GM20431 (cell line): Measurements from ENCODE around the gene RNF149.
"Not testable (repeated sequence)": the region's sequence is repeated elsewhere in the genome, so short reads cannot be mapped to it uniquely, and the experiment has no call there.

Experiments used
- in situ Hi-C: fragments of 300-500 bp; cut with MseI, MboI; formaldehyde crosslinking; loops from one replicate; pipeline ENCODE4 v1.15.0; 2020; ENCODE audit warnings: low sequenced_read_pairs; ENCODE audit not compliant: unreplicated experiment

Gene RNF149

DNA sequence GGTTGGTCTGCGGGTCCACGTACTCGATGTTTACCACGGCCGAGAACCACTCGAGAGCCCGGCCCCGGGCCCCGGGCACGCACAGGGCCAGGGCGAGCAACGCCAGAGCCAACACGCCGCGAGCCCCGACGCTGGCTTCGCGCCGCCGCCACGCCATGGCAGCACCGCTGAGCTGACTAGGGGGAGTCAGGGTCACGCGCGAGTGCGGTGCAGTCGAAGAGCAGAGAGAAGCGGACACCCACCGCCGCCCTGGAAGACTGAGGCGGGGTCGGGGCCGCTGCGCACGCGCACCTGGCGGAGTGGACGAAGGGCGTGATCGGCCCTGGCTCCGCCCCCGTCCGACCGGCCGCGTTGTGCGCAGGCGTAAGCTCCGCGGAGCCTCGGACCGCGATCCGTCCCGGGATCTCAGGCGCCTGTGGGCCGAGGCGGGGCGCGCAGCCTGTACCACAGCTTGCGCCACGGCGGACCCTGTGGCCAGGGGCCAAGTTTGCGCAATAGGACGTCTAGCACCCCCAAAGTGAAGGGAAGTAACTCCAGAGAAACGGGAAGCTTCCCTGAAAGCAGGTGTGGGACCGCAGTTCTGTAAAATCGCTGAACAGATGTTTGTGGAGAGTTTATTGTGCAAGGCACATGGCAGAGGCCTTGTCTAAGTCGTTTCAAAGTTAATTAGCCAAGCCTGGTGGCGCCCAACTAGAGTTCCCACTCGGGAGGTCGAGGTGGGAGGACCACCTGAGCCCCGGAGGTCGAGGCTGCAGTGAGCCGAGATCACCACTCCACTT, at the start of gene RNF149:
Gene RNF149, minus strand, starts transcription at position 270 of the 779 bp plus-strand sequence. Its CDS starts 113 bp downstream, at position 157.
- in situ Hi-C loops, result no loop called here

- in situ Hi-C loops, result no loop called here
Observed at GRCh38 chr2:101357376-101357775, 48.9 kb upstream of the RNF149 start.

GRCh38 chr2:101356521-101356920, 48.0 kb upstream of the RNF149 start:
- in situ Hi-C loops, result no loop called here

- in situ Hi-C loops, result no loop called here
Observed at GRCh38 chr2:101356055-101356454, 47.6 kb upstream of the RNF149 start.

GRCh38 chr2:101355401-101356054, 47.0 kb upstream of the RNF149 start:
- in situ Hi-C loops, result no loop called here

DNA sequence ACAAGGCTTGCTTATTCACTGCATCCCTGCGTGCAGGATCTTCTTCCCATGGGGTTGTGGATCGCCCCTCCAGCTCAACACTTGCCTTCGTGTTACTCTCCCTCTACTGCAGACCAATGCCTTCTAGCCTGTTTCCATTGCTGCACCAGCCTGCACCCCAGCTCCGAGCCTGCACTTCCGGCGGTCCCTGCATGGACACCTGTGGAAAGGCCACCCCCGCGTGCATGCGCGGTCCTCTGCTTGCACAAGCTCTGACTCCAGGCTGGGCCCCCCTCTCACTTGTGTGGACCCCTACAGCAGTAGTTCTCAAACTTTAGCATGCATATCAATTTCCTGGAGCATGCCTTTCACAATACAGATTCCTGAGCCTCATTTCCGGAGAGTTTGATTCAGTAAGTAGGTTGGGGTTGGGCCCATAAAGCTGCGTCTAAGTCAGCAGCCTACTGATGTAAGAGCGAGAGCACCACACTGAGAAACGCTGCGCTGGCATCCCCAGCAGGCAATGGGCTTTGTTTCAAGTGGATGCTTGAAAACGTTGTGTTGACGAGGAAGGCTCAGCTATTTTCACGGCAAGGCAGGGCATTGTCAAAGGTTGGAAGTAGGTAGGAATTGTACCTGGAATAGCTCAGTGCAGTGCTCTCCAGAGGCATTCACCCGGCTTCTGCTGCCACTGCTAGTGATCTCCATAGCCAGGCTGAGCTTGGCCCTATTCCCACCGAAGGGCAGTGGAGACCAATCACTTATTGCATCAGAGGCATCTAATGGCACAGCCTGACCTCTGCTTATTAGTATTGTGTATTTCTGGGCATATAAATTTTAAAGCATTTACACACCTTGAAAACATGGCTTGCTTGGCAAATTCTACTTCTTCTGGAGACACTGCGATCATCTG, 46.2 kb upstream of the RNF149 start:
- in situ Hi-C loops, result no loop called here

DNA sequence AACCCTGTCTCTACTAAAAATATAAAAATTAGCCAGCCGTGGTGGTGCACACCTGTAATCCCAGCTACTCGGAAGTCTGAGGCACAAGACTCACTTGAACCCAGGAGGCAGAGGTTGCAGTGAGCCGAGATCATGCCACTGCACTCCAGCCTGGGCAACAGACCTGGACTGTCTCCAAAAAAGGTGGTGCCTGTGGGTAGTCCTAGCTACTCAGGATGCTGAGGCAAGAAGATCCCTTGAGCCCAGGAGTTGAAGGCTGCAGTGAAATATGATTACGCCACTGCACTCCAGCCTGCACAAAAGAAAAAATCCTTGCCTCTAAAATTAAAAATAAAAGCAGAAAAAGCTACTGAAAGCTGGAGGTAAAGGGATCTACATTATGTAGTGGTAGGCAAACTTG, 44.1 kb upstream of the RNF149 start:
- in situ Hi-C loops, result not testable (repeated sequence)

DNA sequence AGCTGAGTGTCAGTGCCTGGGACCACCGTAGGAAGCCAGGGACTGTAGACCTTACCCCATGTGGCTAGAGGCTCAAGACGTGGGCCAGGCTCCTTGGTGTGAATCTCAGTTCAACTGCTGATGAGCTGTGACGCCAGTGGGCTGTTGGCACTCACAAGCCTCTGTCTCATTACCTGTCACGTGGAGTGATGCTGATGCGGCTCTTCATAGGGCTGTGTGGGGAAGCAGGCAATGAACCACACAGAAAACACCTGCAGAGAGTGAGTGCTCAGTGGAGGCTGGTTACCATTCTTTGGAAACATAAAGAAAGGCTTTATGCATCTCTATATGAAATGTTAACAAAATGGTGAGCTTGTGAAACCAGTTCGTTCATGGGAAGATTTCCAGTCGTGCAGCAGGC, 42.7 kb upstream of the RNF149 start:
- in situ Hi-C loops, result no loop called here

GRCh38 chr2:101349893-101350662, 41.6 kb upstream of the RNF149 start:
- in situ Hi-C loops, result no loop called here

GRCh38 chr2:101348883-101349282, 40.4 kb upstream of the RNF149 start:
- in situ Hi-C loops, result no loop called here

DNA sequence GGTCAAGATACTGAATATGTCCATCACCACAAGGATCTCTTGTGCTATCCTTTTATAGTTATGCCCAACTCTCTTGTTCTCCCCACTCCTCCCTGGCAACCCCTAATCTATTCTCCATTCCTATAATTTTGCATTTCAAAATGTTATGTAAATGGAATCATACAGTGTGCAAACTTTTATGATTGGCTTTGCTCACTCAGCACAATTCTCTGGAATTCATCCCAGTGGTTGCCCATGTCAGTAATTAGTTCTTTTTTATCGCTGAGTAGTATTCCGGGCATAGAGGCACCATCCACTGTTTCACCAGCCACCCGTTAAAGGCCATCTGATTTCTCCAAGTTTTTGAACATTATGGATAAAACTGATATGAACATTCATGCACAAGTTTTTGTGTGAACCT, 38.4 kb upstream of the RNF149 start:
- in situ Hi-C loops, result no loop called here

DNA sequence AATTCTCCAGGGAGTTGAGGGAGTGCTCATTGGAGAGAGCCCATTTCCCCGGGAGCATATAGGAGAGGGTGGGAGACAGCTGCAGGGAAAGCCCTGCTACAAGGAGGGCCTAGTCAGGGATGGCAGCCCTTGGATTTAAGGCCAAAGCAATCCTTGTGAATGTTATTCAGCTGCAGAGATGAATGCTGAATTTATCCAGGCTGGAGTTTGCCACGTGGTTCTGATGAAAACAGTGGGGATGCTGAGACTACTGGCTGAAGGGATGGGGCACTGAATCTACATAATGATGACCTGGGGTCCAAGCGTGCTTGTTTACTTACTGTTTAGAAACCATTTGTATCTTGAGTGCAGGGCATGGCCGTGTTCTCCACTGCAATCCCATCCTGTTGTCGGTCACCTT, 35.6 kb upstream of the RNF149 start:
- in situ Hi-C loops, result no loop called here

DNA sequence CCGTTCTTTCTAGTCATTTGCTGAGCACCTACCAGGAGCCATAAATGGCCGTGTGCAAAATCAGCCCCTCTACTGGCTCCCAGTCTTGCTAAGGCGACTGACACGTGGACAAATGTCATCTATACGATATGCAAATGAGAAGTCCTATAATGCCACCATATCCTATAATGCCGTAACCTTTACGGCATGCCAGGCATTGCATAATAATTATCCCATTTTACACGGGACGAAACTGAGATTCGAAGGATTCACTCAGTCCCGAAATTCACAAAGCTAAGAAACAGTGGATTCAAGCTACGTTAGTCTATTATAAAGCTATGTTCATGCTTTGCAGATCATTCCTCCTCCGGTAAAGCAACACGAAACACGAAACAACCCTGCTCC, 34.1 kb upstream of the RNF149 start:
- in situ Hi-C loops, result no loop called here

- in situ Hi-C loops, result no loop called here
Observed at GRCh38 chr2:101341901-101342624, 33.6 kb upstream of the RNF149 start.

- in situ Hi-C loops, result no loop called here
Observed at GRCh38 chr2:101341421-101341820, 32.9 kb upstream of the RNF149 start.

DNA sequence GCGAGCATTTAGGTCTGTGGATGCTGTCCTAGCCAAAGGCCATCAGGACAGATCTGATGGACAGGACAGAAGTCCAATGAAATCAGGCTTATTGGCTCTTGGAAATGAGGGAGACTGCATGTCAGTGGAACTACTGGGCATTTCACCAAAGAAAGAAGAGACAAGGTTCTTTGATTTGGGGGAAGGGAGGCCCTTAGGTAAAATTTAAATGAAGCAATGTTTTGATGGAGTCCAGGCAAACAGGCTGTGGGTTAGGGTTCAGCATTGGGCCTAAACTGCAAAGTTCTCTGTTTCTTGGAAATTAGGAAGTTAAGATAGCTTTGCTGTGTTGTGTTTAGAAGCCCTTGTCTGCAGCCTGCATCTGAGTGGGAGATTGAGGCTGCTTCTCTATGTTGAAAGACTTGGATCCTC, 31.6 kb upstream of the RNF149 start:
- in situ Hi-C loops, result no loop called here

GRCh38 chr2:101339266-101339880, 30.9 kb upstream of the RNF149 start:
- in situ Hi-C loops, result no loop called here

DNA sequence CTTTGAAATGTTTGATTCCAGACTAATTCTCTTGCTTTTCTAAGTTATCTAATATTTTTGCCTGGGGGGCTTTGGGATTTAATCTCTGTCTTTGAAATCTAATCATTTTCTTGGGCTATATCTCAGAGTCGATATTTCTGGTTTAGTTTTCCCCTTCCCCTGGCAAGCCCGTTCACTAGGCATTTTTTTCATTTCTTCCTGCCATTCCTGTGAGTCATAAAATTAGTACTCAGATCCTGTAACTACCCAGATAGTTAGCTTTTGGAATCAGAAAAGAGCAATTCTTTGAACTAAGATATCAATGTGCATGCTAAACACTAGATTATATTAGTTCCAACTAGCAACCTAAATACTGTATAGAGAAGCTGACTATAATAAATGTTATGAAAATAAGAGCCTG, 29.4 kb upstream of the RNF149 start:
- in situ Hi-C loops, result no loop called here
